CD14-positive monocyte (primary cell): ENCODE data around the gene XYLT1. TPM values are rescaled to one million over a fixed set of nuclear protein-coding genes. Genes with fewer than 3 reads are reported as not detected.

Experiments
- DNase-seq, 3 donors: peaks; one replicate each; pipeline ENCODE4 v3.0.0-alpha.2; 2011 to 2022
- H2AFZ ChIP-seq: 2 replicates; pipeline ENCODE4 v1.6.0; 2012; ENCODE audit warnings: mild to moderate bottlenecking, low read depth, low read length, inconsistent platforms; ENCODE audit not compliant: insufficient read depth, poor library complexity, severe bottlenecking
- H3K27ac ChIP-seq, 2 donors: 1 replicate in 1 of 2; 2 replicates in 1 of 2; pipeline ENCODE4 v1.5.1; 2012 to 2013; ENCODE audit warnings: low read length in 2 of 2, control low read depth in 1 of 2, inconsistent platforms in 1 of 2, low read depth in 1 of 2, mild to moderate bottlenecking in 1 of 2
- H3K27me3 ChIP-seq, 2 donors: one replicate each; pipeline versions ENCODE4 v1.6.0 to v1.6.1; 2011 to 2013; ENCODE audit warnings: low read length in 2 of 2; ENCODE audit not compliant: control insufficient read depth in 2 of 2, insufficient read depth in 2 of 2
- H3K36me3 ChIP-seq, 2 donors: replicated peaks in 1 of 2; 1 replicate in 1 of 2; 2 replicates in 1 of 2; pipeline versions ENCODE4 v1.5.1 to v1.6.1; 2012 to 2013; ENCODE audit warnings: low read length in 2 of 2, control low read depth in 1 of 2, inconsistent platforms in 1 of 2, mild to moderate bottlenecking in 1 of 2; ENCODE audit not compliant: insufficient read depth in 2 of 2, control insufficient read depth in 1 of 2
- H3K4me1 ChIP-seq, 2 donors: 1 replicate in 1 of 2; 2 replicates in 1 of 2; pipeline versions ENCODE4 v1.5.1 to v1.6.1; 2012 to 2013; ENCODE audit warnings: low read length in 2 of 2, control low read depth in 1 of 2, inconsistent platforms in 1 of 2, mild to moderate bottlenecking in 1 of 2, moderate library complexity in 1 of 2; ENCODE audit not compliant: insufficient read depth in 2 of 2, control insufficient read depth in 1 of 2
- H3K4me2 ChIP-seq: replicated peaks from 2 replicates; pipeline ENCODE3; 2012; ENCODE audit warnings: low read length, moderate library complexity, mild to moderate bottlenecking; ENCODE audit not compliant: poor library complexity, severe bottlenecking; ENCODE audit errors: extremely low read depth
- H3K4me3 ChIP-seq, 3 experiments: fragments of 200-600 bp in 1 of 3; sonication (generic) in 1 of 3; replicated peaks in 1 of 3; 1 replicate in 2 of 3; 2 replicates in 1 of 3; pipeline ENCODE4 v1.5.1; 2011 to 2013; ENCODE audit warnings: low read length in 3 of 3, mild to moderate bottlenecking in 3 of 3, control low read depth in 2 of 3, low read depth in 2 of 3, inconsistent platforms in 1 of 3, moderate library complexity in 1 of 3
- H3K79me2 ChIP-seq: 2 replicates; pipeline ENCODE4 v1.6.0; 2012; ENCODE audit warnings: mild to moderate bottlenecking, control low read depth, inconsistent platforms, low read length, moderate library complexity; ENCODE audit not compliant: insufficient read depth
- H3K9ac ChIP-seq: 2 replicates; pipeline ENCODE4 v1.6.0; 2017; ENCODE audit warnings: low read length, mild to moderate bottlenecking; ENCODE audit not compliant: insufficient read depth, poor library complexity, severe bottlenecking
- H3K9me3 ChIP-seq, 2 donors: replicated peaks in 1 of 2; 1 replicate in 1 of 2; 2 replicates in 1 of 2; pipeline versions ENCODE4 v1.5.1 to v1.6.1; 2012 to 2013; ENCODE audit warnings: low read length in 2 of 2, control low read depth in 1 of 2; ENCODE audit not compliant: control insufficient read depth in 1 of 2, insufficient read depth in 1 of 2
- H4K20me1 ChIP-seq: 2 replicates; pipeline ENCODE4 v1.6.0; 2012; ENCODE audit warnings: mild to moderate bottlenecking, low read length, control low read depth, moderate library complexity; ENCODE audit not compliant: insufficient read depth
- H3K27ac Mint-ChIP-seq, 7 donors: one replicate each; pipeline ENCODE4 v1.8.0; 2020; ENCODE audit warnings: mild to moderate bottlenecking in 7 of 7, mixed read lengths in 7 of 7, moderate library complexity in 6 of 7, inconsistent platforms in 2 of 7
- H3K27me3 Mint-ChIP-seq, 3 donors: one replicate each; pipeline ENCODE4 v1.8.0; 2021 to 2022; ENCODE audit warnings: low read depth in 3 of 3, mild to moderate bottlenecking in 3 of 3, mixed read lengths in 3 of 3, moderate library complexity in 3 of 3, inconsistent platforms in 1 of 3
- H3K36me3 Mint-ChIP-seq, 2 donors: one replicate each; pipeline ENCODE4 v1.8.0; 2020; ENCODE audit warnings: mixed read lengths in 2 of 2, inconsistent platforms in 1 of 2, mild to moderate bottlenecking in 1 of 2
- H3K4me1 Mint-ChIP-seq: one replicate; pipeline ENCODE4 v1.8.0; 2020; ENCODE audit warnings: mild to moderate bottlenecking, mixed read lengths
- H3K4me3 Mint-ChIP-seq, 2 donors: one replicate each; pipeline ENCODE4 v1.8.0; 2020; ENCODE audit warnings: mild to moderate bottlenecking in 2 of 2, mixed read lengths in 2 of 2, moderate library complexity in 1 of 2
- H3K9me3 Mint-ChIP-seq, 7 donors: one replicate each; pipeline ENCODE4 v1.8.0; 2020 to 2022; ENCODE audit warnings: mixed read lengths in 7 of 7, mild to moderate bottlenecking in 6 of 7, moderate library complexity in 6 of 7, inconsistent platforms in 2 of 7
- WGBS: methylation state at CpG from one replicate; pipeline ENCODE4 v1.1.5; 2013; ENCODE audit warnings: missing lambda C conversion rate; ENCODE audit not compliant: insufficient coverage; 5-methylcytosine and 5-hydroxymethylcytosine counted together
- intact Hi-C, 2 donors: fragments of 100-400 bp; cut with micrococcal nuclease; formaldehyde crosslinking; loops; one replicate each; pipeline versions ENCODE4 v1.15.0 to v1.15.1; 2023
- polyA plus RNA-seq, 3 donors: library from polyadenylated mRNA; depleted of rRNA in 1 of 3; unstranded in 2 of 3; stranded (reverse) in 1 of 3; fragments of 300-500 nt in 2 of 3; fragments of >200 nt in 1 of 3; fragmentation: Illumina TruSeq in 2 of 3; gene quantifications; 1 replicate in 2 of 3; 2 replicates in 1 of 3; pipeline ENCODE4 v1.2.3, GENCODE V29; 2012 to 2021
- TF ChIP-seq, protein P1 (sequence below): fragments of 200-600 bp; IDR thresholded peaks from one replicate; pipeline ENCODE4 v1.8.0; 2022; ENCODE audit warnings: antibody characterized with exemption, mild to moderate bottlenecking

XYLT1 gene
- polyA plus RNA-seq, 3 donors = 0.51 to 9.4 (median 1.6) TPM

DNA sequence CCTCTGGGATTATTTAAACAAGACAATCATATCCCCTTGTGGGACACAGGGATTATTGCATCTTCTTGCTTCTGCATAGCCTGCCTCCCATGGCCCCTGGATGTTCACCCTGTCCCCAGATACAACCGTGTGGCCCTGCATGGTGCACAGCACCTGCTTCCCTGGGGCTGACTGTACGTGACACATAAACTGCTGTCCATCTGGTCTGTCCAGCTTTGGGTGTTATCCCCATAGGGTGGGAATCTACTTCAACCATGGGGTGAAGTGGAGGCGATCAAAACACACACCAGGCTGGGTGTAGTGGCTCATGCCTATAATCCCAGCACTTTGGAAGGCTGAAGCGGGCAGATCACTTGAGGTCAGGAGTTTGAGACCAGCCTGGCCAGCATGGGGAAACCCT, 138.8 kb downstream of the XYLT1 start:
- Histone ChIP-seq H3K36me3 (no peaks in the 10 kb centered on the region), H2AFZ (no peak overlapping the region), H3K27ac (no peak overlapping the region), H3K9ac (no peak overlapping the region), H3K4me1 (peaks cover 20 to 22% of the 10 kb centered on the region in 2 donors), H3K79me2 (peaks cover 41% of the 10 kb centered on the region), H4K20me1 (no peaks in the 10 kb centered on the region), H3K4me2 (no peak overlapping the region), H3K4me3 (no peak overlapping the region), H3K9me3 (no peaks in the 10 kb centered on the region), H3K27me3 (no peaks in the 10 kb centered on the region)
- 89% methylated on average over 3 of the region's 4 CpGs for WGBS
- Mint-ChIP-seq H3K27ac (peak overlapping the region in 1 of 7 donors; percentile 33), H3K4me3 (no peak overlapping the region), H3K27me3 (peaks cover 0 to 1% (median 0%) of the 10 kb centered on the region in 3 donors), H3K36me3 (peaks cover 11 to 20% of the 10 kb centered on the region in 2 donors), H3K4me1 (peaks cover 30% of the 10 kb centered on the region), H3K9me3 (no peaks in the 10 kb centered on the region)
- intact Hi-C loops = loop anchor here in 1 of 2 donors (10.0 kb wide), 1 partner anchor 57 kb away; no protein-coding TSS in a partner anchor
- TF ChIP-seq, protein P1, sequence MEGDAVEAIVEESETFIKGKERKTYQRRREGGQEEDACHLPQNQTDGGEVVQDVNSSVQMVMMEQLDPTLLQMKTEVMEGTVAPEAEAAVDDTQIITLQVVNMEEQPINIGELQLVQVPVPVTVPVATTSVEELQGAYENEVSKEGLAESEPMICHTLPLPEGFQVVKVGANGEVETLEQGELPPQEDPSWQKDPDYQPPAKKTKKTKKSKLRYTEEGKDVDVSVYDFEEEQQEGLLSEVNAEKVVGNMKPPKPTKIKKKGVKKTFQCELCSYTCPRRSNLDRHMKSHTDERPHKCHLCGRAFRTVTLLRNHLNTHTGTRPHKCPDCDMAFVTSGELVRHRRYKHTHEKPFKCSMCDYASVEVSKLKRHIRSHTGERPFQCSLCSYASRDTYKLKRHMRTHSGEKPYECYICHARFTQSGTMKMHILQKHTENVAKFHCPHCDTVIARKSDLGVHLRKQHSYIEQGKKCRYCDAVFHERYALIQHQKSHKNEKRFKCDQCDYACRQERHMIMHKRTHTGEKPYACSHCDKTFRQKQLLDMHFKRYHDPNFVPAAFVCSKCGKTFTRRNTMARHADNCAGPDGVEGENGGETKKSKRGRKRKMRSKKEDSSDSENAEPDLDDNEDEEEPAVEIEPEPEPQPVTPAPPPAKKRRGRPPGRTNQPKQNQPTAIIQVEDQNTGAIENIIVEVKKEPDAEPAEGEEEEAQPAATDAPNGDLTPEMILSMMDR = no peak
- DNase-seq = no peak

DNA sequence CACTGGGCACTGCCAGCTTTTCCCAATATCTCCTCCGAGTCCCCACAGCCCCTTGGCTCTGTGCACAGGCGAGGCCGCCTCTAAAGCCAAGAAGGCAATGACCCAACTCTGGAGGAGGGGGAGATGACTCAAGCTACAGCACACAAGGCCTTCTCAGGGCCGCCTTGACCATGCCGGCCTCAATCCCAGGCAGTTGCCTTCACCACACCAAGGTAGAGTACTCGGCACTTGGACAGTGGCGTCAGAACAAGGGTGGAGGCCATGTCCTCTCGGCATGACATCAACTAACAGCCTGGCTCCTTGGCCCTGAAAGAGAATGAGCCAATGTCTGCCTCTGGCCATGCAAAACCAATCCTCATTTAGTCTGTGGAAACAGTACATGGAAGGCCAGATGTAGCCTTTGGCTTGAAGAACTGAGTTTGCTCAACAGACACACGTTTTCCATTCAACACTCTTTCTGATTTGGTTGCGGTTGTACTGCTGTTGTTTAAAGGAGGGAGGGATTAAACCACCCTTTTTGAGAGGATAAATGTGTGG, 139.6 kb downstream of the XYLT1 start:
- no peak overlapping the region for H2AFZ ChIP-seq
- no peaks in the 10 kb centered on the region for H4K20me1 ChIP-seq
- Mint-ChIP-seq H3K27me3 (no peaks in the 10 kb centered on the region), H3K4me1 (peaks cover 24% of the 10 kb centered on the region), H3K4me3 (no peak overlapping the region), H3K36me3 (peaks cover 11 to 19% of the 10 kb centered on the region in 2 donors), H3K27ac (peak overlapping the region in 1 of 7 donors; percentile 19), H3K9me3 (no peaks in the 10 kb centered on the region)
- TF ChIP-seq, protein P1 = no peak
- WGBS = 100% methylated on average over 3 of the region's 10 CpGs
- no peak overlapping the region for H3K9ac ChIP-seq
- H3K27me3 ChIP-seq = no peaks in the 10 kb centered on the region
- no peaks in the 10 kb centered on the region for H3K36me3 ChIP-seq
- no peak overlapping the region for H3K4me2 ChIP-seq
- H3K4me3 ChIP-seq = no peak overlapping the region
- peaks cover 17% of the 10 kb centered on the region in 2 donors for H3K4me1 ChIP-seq
- intact Hi-C loops = loop anchor here in 1 of 2 donors (10.0 kb wide), 1 partner anchor 56 kb away; no protein-coding TSS in a partner anchor
- no peak for DNase-seq
- no peaks in the 10 kb centered on the region for H3K9me3 ChIP-seq
- no peak overlapping the region for H3K27ac ChIP-seq
- peaks cover 43% of the 10 kb centered on the region for H3K79me2 ChIP-seq
